H1 (cell line): Measurements from ENCODE around the gene ZC3H7B. TPM values are rescaled to one million over a fixed set of nuclear protein-coding genes. Genes with fewer than 3 reads are reported as not detected.

Source experiments
- CTCF ChIA-PET: fragments of 300-600 bp; sonication (Branson Sonifier 250); formaldehyde crosslinking; loops from one replicate; lab custom pipeline; 2021; ENCODE audit not compliant: partially characterized antibody; lab: Charles Lee
- POLR2A ChIA-PET: fragments of 300-600 bp; sonication (Branson Sonifier 250); formaldehyde crosslinking; loops from one replicate; lab custom pipeline; 2021; ENCODE audit warnings: inconsistent platforms; ENCODE audit not compliant: partially characterized antibody; lab: Charles Lee
- DNase-seq, 2 experiments: peaks; one replicate each; pipeline versions ENCODE4 v3.0.0 to v3.0.0-alpha.2; 2010 to 2022; ENCODE audit warnings: low spot score in 2 of 2, low read depth in 1 of 2, mixed read lengths in 1 of 2
- FAIRE-seq: peaks from 2 replicates; lab custom pipeline; 2011; peaks lifted over from hg19 to GRCh38; lab: Jason Lieb, UNC
- H2AFZ ChIP-seq: 2 replicates; pipeline ENCODE4 v1.8.1; 2012; ENCODE audit warnings: low read length, inconsistent platforms
- H2AK5ac ChIP-seq: 2 replicates; pipeline ENCODE4 v1.6.1; 2013; ENCODE audit warnings: low read depth, low read length
- H2BK120ac ChIP-seq: replicated peaks from 2 replicates; pipeline ENCODE3; 2013; ENCODE audit warnings: low read depth, low read length, inconsistent platforms
- H2BK12ac ChIP-seq: 2 replicates; pipeline ENCODE4 v1.6.1; 2013; ENCODE audit warnings: low read depth, low read length
- H2BK15ac ChIP-seq: 2 replicates; pipeline ENCODE4 v1.6.1; 2013; ENCODE audit warnings: low read length
- H2BK20ac ChIP-seq: 2 replicates; pipeline ENCODE4 v1.6.1; 2013; ENCODE audit warnings: low read length
- H2BK5ac ChIP-seq: 2 replicates; pipeline ENCODE4 v1.6.1; 2013; ENCODE audit warnings: low read depth, low read length
- H3K14ac ChIP-seq: 2 replicates; pipeline ENCODE4 v1.6.1; 2013; ENCODE audit warnings: inconsistent platforms; ENCODE audit not compliant: insufficient read length
- H3K18ac ChIP-seq: 2 replicates; pipeline ENCODE4 v1.6.1; 2013; ENCODE audit warnings: low read length; ENCODE audit errors: extremely low read depth
- H3K23ac ChIP-seq: 2 replicates; pipeline ENCODE4 v1.6.1; 2013; ENCODE audit warnings: inconsistent platforms; ENCODE audit not compliant: insufficient read length
- H3K23me2 ChIP-seq: 2 replicates; pipeline ENCODE4 v1.6.1; 2013; ENCODE audit warnings: low read depth, low read length
- H3K27ac ChIP-seq: 2 replicates; pipeline ENCODE4 v1.6.1; 2011; ENCODE audit warnings: low read depth, low read length, inconsistent platforms
- H3K27me3 ChIP-seq, 4 experiments: replicated peaks in 1 of 4; 1 replicate in 1 of 4; 2 replicates in 3 of 4; pipeline versions ENCODE4 v1.6.1 to v1.8.1; 2011 to 2013; ENCODE audit warnings: low read length in 3 of 4, mild to moderate bottlenecking in 3 of 4, inconsistent platforms in 2 of 4, mixed read lengths in 2 of 4, moderate library complexity in 1 of 4; ENCODE audit not compliant: control insufficient read depth in 3 of 4, insufficient read depth in 3 of 4; ENCODE audit errors: extremely low read depth in 1 of 4
- H3K36me3 ChIP-seq, 4 experiments: 2 replicates each; pipeline versions ENCODE4 v1.6.1 to v1.8.1; 2011 to 2013; ENCODE audit warnings: mild to moderate bottlenecking in 4 of 4, low read length in 3 of 4, moderate library complexity in 2 of 4, control low read depth in 1 of 4, inconsistent platforms in 1 of 4; ENCODE audit not compliant: insufficient read depth in 4 of 4, control insufficient read depth in 2 of 4
- H3K4ac ChIP-seq: replicated peaks from 2 replicates; pipeline ENCODE3; 2013; ENCODE audit warnings: low read length, low read depth, mixed read lengths, inconsistent platforms; ENCODE audit not compliant: insufficient read length
- H3K4me1 ChIP-seq, 4 experiments: replicated peaks in 1 of 4; 1 replicate in 1 of 4; 2 replicates in 3 of 4; pipeline versions ENCODE4 v1.6.1 to v1.8.1; 2011 to 2013; ENCODE audit warnings: low read length in 3 of 4, inconsistent platforms in 2 of 4, mixed read lengths in 1 of 4; ENCODE audit not compliant: insufficient read depth in 4 of 4, control insufficient read depth in 3 of 4
- H3K4me2 ChIP-seq, 2 experiments: 2 replicates each; pipeline versions ENCODE4 v1.6.1 to v1.8.1; 2011 to 2013; ENCODE audit warnings: low read depth in 2 of 2, low read length in 2 of 2, control low read depth in 1 of 2, inconsistent platforms in 1 of 2, mild to moderate bottlenecking in 1 of 2; ENCODE audit not compliant: insufficient read depth in 1 of 2
- H3K4me3 ChIP-seq, 4 experiments: fragments of 200-600, 300-600 bp in 1 of 4; sonication (generic), shearing (Covaris generic), sonication (Bioruptor Twin) in 1 of 4; 2 replicates each; pipeline versions ENCODE4 v1.5.1 to v1.8.1; 2011 to 2016; ENCODE audit warnings: low read length in 4 of 4, low read depth in 3 of 4, control low read depth in 2 of 4, inconsistent platforms in 2 of 4, mild to moderate bottlenecking in 2 of 4, mixed read lengths in 1 of 4, moderate library complexity in 1 of 4; ENCODE audit not compliant: insufficient read depth in 2 of 4; ENCODE audit errors: extremely low read depth in 1 of 4
- H3K56ac ChIP-seq: replicated peaks from 2 replicates; pipeline ENCODE3; 2013; ENCODE audit warnings: low read depth, mild to moderate bottlenecking, mixed read lengths, low read length, inconsistent platforms; ENCODE audit not compliant: insufficient read length
- H3K79me1 ChIP-seq: 2 replicates; pipeline ENCODE4 v1.6.1; 2013; ENCODE audit warnings: low read depth, low read length, control low read depth
- H3K79me2 ChIP-seq, 2 experiments: 2 replicates each; pipeline versions ENCODE4 v1.6.1 to v1.8.1; 2012 to 2013; ENCODE audit warnings: low read length in 2 of 2, mild to moderate bottlenecking in 2 of 2, inconsistent platforms in 1 of 2; ENCODE audit not compliant: insufficient read depth in 2 of 2, control insufficient read depth in 1 of 2
- H3K9ac ChIP-seq, 4 experiments: replicated peaks in 1 of 4; 1 replicate in 1 of 4; 2 replicates in 3 of 4; pipeline versions ENCODE4 v1.6.1 to v1.8.1; 2011 to 2013; ENCODE audit warnings: low read depth in 3 of 4, low read length in 3 of 4, control low read depth in 2 of 4, mild to moderate bottlenecking in 2 of 4, moderate library complexity in 2 of 4, inconsistent platforms in 1 of 4; ENCODE audit errors: extremely low read depth in 1 of 4
- H3K9me3 ChIP-seq, 2 experiments: 2 replicates each; pipeline versions ENCODE4 v1.6.1 to v1.8.1; 2012 to 2013; ENCODE audit warnings: mild to moderate bottlenecking in 2 of 2, moderate library complexity in 2 of 2, control low read depth in 1 of 2, inconsistent platforms in 1 of 2, low read depth in 1 of 2, low read length in 1 of 2, mixed read lengths in 1 of 2; ENCODE audit not compliant: insufficient read depth in 2 of 2
- H4K20me1 ChIP-seq, 2 experiments: replicated peaks in 1 of 2; 2 replicates each; pipeline versions ENCODE3 to v1.8.1; 2011 to 2013; ENCODE audit warnings: inconsistent platforms in 2 of 2, low read length in 2 of 2, mild to moderate bottlenecking in 1 of 2; ENCODE audit not compliant: insufficient read depth in 2 of 2, control insufficient read depth in 1 of 2
- H4K5ac ChIP-seq: 2 replicates; pipeline ENCODE4 v1.6.1; 2013; ENCODE audit warnings: low read length, low read depth, mixed read lengths, inconsistent platforms; ENCODE audit not compliant: insufficient read length
- H4K8ac ChIP-seq: 2 replicates; pipeline ENCODE4 v1.8.0; 2013; ENCODE audit warnings: mild to moderate bottlenecking, moderate library complexity, low read length, inconsistent platforms; ENCODE audit not compliant: insufficient read depth; ENCODE audit errors: extremely low read depth
- H4K91ac ChIP-seq: replicated peaks from 2 replicates; pipeline ENCODE3; 2013; ENCODE audit warnings: low read length, mixed read lengths, inconsistent platforms; ENCODE audit not compliant: insufficient read length
- GTF2F1 ChIP-seq: IDR thresholded peaks from 2 replicates; pipeline ENCODE4 v1.6.1; 2012; ENCODE audit warnings: low read depth, low read length, improper control_type of control experiment, borderline replicate concordance
- KDM1A ChIP-seq: fragments of 200-600, 300-600 bp; sonication (generic); IDR thresholded peaks from 2 replicates; pipeline ENCODE4 v1.7.1; 2016; ENCODE audit warnings: mild to moderate bottlenecking, low read length, borderline replicate concordance
- WGBS, 2 experiments: shearing (Covaris generic) in 1 of 2; methylation state at CpG; one replicate each; pipeline versions ENCODE4 v1.1.6 to v1.1.7; 2013 to 2015; ENCODE audit warnings: low lambda C conversion rate in 2 of 2, mixed read lengths in 2 of 2, inconsistent platforms in 1 of 2, low coverage in 1 of 2, missing lambda C conversion rate in 1 of 2; ENCODE audit not compliant: insufficient replicate concordance in 2 of 2, insufficient coverage in 1 of 2, insufficient read length in 1 of 2; ENCODE audit errors: extremely low coverage in 1 of 2, missing lambda C conversion rate in 1 of 2; 5-methylcytosine and 5-hydroxymethylcytosine counted together
- polyA plus RNA-seq, 7 experiments: library from polyadenylated mRNA; depleted of rRNA in 3 of 7; stranded (reverse) in 5 of 7; unstranded in 2 of 7; fragments of >200 nt in 5 of 7; fragments of 200-250 nt in 2 of 7; gene quantifications; 1 replicate in 5 of 7; 2 replicates in 1 of 7; 4 replicates in 1 of 7; pipeline versions ENCODE4 v1.2.1 to v1.2.3, GENCODE V29; 2011 to 2013; ENCODE audit warnings: missing spikeins in 2 of 7, mixed read lengths in 2 of 7
- total RNA-seq: library from RNA; stranded (reverse); fragmentation: NEBNext Ultra II Directional; extraction: Animal tissue kit (Norgen Biotek cat#: 25700); gene quantifications from 2 replicates; pipeline ENCODE4 v1.2.1, GENCODE V29; 2021

The ZC3H7B gene
- total and polyA plus RNA-seq, 2 of the 8 experiments (the other 6 are each of a cell fraction or from before 2014, with no cell fraction given): 35.5 to 78.6 TPM

GRCh38 chr22:41407433-41407832 is 106.1 kb downstream of the ZC3H7B start:
- POLR2A ChIA-PET: interaction anchor here (0.7 to 9.8 kb wide), 6 partner anchors 11 to 221 kb away, joined by 3 to 106 read pairs (median 4); partner anchors contain the start of genes TEF and TOB2
- no peak for DNase-seq
- Histone ChIP-seq H3K4ac (no peak overlapping the region), H3K4me3 (no peak overlapping the region), H3K36me3 (no peaks in the 10 kb centered on the region), H2AK5ac (no peak overlapping the region), H2AFZ (no peak overlapping the region), H3K27me3 (no peaks in the 10 kb centered on the region), H3K79me1 (no peaks in the 10 kb centered on the region), H2BK5ac (no peak overlapping the region), H4K91ac (no peak overlapping the region), H3K79me2 (no peaks in the 10 kb centered on the region), H3K14ac (no peak overlapping the region), H3K9me3 (no peaks in the 10 kb centered on the region), H3K9ac (no peak overlapping the region), H3K56ac (no peak overlapping the region), H2BK15ac (no peak overlapping the region), H2BK20ac (no peak overlapping the region), H3K4me1 (peaks cover 0 to 8% (median 2%) of the 10 kb centered on the region in 4 experiments; a peak in 5 of 7 replicates), H4K20me1 (no peaks in the 10 kb centered on the region), H3K4me2 (no peak overlapping the region), H4K8ac (no peak overlapping the region), H2BK12ac (no peak overlapping the region), H3K18ac (no peak overlapping the region), H3K27ac (no peak overlapping the region), H3K23me2 (no peaks in the 10 kb centered on the region), H4K5ac (no peak overlapping the region), H3K23ac (no peak overlapping the region), H2BK120ac (no peak overlapping the region)
- CTCF ChIA-PET: interaction anchor here (0.5 to 15.8 kb wide), 6 partner anchors 32 to 190 kb away, joined by 3 to 269 read pairs (median 4); no protein-coding TSS in a partner anchor
- no peak for TF ChIP-seq GTF2F1
- TF ChIP-seq KDM1A: 0 out of 2 replicates have a peak, but pooled peaks have one; percentile 10
- 90% methylated on average over 3 of the region's 3 CpGs; no CpG with 5 or more reads in 1 of the 2 experiments for WGBS, 2 experiments
- FAIRE-seq: no peak
